Measurements from ENCODE around the gene RGS3.
A peak's percentile ranks its signal among the peaks of the same experiment; 100 is the strongest.

Gene RGS3

GRCh38 chr9:113598883-113599282 lies 135.4 kb downstream of the RGS3 start:
- in situ Hi-C loops (cut with MboI; ENCODE audit: low sequenced_read_pairs): no loop called here
- no peaks in the 10 kb centered on the region; the same call in 1 of the 2 replicates for H3K36me3 ChIP-seq (replicated peaks)
- peaks cover 5% of the 10 kb centered on the region for H3K4me1 ChIP-seq
- no peak for DNase-seq (ENCODE audit: low spot score in 2 of 2)
- H3K4me3 ChIP-seq: no peak overlapping the region
- H3K9me3 ChIP-seq: no peaks in the 10 kb centered on the region
- no peaks in the 10 kb centered on the region for H3K27me3 ChIP-seq (ENCODE audit: low read depth)

- no peaks in the 10 kb centered on the region for H3K9me3 ChIP-seq
- in situ Hi-C loops (cut with MboI; ENCODE audit: low sequenced_read_pairs): no loop called here
- no peak for DNase-seq (ENCODE audit: low spot score in 2 of 2)
- H3K4me1 ChIP-seq: no peaks in the 10 kb centered on the region
- no peaks in the 10 kb centered on the region; the same call in 1 of the 2 replicates for H3K36me3 ChIP-seq (replicated peaks)
- no peaks in the 10 kb centered on the region for H3K27me3 ChIP-seq (ENCODE audit: low read depth)
- H3K4me3 ChIP-seq: no peak overlapping the region
Measured at GRCh38 chr9:113599646-113600022, 136.1 kb downstream of the RGS3 start.

DNA sequence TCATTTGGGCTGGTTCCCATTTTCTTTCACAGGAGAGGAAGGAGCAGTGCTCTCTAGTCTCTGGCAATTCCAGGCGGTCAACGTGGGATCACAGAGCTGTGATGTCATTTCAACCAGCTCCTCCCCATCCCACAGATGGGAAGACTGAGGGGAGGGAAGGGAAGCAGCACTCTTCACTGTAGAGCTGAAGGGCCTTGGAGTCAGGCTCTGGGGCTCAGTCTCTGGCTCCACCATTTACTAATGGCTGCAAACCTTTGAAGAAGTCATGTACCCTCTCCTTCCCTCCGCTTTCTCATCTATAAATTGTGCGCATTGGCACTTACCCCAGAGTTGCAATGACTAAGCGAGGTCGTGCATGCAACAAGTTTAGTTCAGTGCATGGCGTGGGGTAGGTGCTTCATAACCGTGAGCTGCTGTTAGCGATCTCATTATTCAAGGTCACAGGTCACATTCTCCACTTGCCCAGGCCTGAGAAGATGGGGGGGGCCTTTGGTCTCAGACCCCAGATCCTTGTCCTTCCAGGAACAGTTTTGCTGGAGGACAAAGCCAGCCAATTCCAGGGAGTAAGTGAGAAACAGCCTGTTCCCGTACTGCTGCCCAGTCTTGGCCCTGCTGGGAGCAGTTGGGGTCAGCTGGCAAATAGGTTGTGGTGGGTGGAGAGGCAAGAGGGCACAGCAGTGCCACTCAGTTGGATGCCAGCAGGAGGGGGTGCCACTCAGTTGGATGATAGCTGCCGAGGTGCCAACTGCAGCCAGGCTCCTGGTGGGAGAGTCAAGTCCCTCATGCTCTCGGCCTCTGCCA lies 136.7 kb downstream of the RGS3 start:
- no peak for DNase-seq (ENCODE audit: low spot score in 2 of 2)
- H3K27me3 ChIP-seq (ENCODE audit: low read depth): no peaks in the 10 kb centered on the region
- in situ Hi-C loops (cut with MboI; ENCODE audit: low sequenced_read_pairs): no loop called here

DNA sequence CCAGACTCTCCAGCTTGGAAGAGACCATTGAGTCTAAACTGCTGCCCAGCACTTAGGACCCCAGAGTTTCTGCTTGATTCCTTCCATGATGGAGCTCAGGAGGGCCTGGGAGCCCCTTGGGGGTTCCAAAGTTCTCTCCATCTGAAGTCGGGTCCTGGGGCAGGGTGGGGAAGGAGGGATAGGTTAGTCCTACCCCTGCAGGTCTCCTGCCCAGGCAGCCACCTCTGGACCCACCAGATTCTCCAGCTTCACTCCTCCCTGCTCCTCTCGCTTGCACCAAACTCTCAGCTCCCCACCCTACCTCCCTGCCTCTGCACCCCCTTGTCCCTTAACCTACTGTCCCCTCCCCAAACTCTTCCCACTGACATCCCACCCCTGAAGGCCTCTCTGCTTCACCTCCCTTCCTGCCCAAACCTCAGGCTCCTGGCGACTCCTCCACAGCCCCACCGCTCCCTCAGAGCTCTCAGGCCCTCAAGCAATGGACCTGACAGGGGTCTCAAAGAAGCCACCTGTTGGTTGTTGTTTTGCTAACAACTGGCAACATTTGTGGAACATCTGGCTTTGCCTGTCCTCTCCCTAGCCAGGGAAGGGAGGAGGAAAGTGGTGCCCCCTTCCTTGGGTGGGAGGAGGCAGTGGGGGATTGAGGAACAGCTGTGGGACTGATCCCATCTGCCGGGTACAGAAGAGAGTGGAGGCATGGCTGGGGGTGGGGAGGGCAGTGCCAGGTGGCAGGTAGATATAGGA lies 137.5 kb downstream of the RGS3 start:
- H3K36me3 ChIP-seq (replicated peaks): no peaks in the 10 kb centered on the region; the same call in 1 of the 2 replicates
- no peaks in the 10 kb centered on the region for H3K27me3 ChIP-seq (ENCODE audit: low read depth)
- no peak overlapping the region for H3K4me3 ChIP-seq
- no peaks in the 10 kb centered on the region for H3K4me1 ChIP-seq
- in situ Hi-C loops (cut with MboI; ENCODE audit: low sequenced_read_pairs): no loop called here
- H3K9me3 ChIP-seq: no peaks in the 10 kb centered on the region
- DNase-seq (ENCODE audit: low spot score in 2 of 2): no peak

More for the DNA sequence above, 136.7 kb downstream of the RGS3 start:
- H3K36me3 ChIP-seq (replicated peaks): no peaks in the 10 kb centered on the region; the same call in 1 of the 2 replicates
- H3K9me3 ChIP-seq: no peaks in the 10 kb centered on the region
- no peaks in the 10 kb centered on the region for H3K4me1 ChIP-seq
- H3K4me3 ChIP-seq: no peak overlapping the region

- H3K4me3 ChIP-seq: no peak overlapping the region
- no peak for DNase-seq (ENCODE audit: low spot score in 2 of 2)
- no peaks in the 10 kb centered on the region for H3K4me1 ChIP-seq
Measured at GRCh38 chr9:113601656-113602055, 138.1 kb downstream of the RGS3 start.

DNA sequence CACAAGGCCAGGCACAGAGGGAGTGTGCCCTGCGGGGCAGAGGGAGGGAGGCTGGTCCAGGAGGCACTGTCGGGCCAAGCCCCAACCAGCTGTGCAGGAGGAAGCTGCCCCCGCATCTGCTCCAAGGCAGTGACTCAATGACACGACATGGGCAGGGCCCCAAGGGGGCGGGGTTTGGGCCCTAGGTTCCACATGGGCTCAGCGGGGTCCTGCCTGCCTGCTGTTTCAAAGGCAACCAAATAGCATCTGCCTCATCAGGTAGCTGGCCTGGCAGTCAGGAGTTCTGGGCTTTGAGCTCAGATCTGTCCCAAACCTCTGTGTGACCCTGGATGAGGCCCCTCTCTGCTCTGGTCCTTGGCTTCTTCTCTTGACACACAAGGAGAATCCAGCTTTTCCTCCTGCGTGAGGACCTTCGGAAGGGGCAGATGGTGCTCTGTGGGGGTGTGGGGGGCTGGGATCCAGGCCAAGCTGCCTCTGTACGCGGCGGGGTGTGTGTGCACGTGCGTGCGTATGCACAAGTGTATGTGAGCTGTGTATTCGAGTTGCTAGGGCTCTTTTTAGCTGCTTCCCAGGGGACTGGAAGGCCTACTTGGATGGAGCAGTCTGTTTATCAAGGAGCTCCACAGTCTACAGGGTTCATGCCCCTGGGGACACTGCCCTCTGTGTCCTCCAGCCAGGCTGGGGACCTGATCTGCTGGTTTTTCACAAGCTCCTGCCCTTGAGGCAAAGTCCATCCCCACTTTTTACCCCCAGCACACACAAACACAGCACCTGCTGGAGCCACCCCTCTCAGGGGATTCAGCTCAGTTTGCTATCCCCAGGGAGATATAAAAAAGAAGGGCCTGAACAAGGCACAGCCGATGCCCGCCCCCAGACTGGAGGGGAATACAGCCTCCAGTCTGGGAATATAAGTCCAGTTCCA lies 138.9 kb downstream of the RGS3 start:
- DNase-seq (ENCODE audit: low spot score in 2 of 2): peak in 1 of 2 experiments; percentile 53
- in situ Hi-C loops (cut with MboI; ENCODE audit: low sequenced_read_pairs): no loop called here
- Histone ChIP-seq H3K36me3 (replicated peaks) (no peaks in the 10 kb centered on the region), H3K4me3 (no peak overlapping the region), H3K27me3 (ENCODE audit: low read depth) (no peaks in the 10 kb centered on the region), H3K4me1 (no peaks in the 10 kb centered on the region), H3K9me3 (no peaks in the 10 kb centered on the region)

More at GRCh38 chr9:113601656-113602055, 138.1 kb downstream of the RGS3 start:
- in situ Hi-C loops (cut with MboI; ENCODE audit: low sequenced_read_pairs): no loop called here
- Histone ChIP-seq H3K36me3 (replicated peaks) (no peaks in the 10 kb centered on the region; the same call in 1 of the 2 replicates), H3K27me3 (ENCODE audit: low read depth) (no peaks in the 10 kb centered on the region), H3K9me3 (no peaks in the 10 kb centered on the region)

GRCh38 chr9:113603048-113603375 lies 139.5 kb downstream of the RGS3 start:
- no peaks in the 10 kb centered on the region for H3K27me3 ChIP-seq (ENCODE audit: low read depth)
- in situ Hi-C loops (cut with MboI; ENCODE audit: low sequenced_read_pairs): no loop called here
- no peaks in the 10 kb centered on the region for H3K9me3 ChIP-seq
- no peak for DNase-seq (ENCODE audit: low spot score in 2 of 2)
- H3K36me3 ChIP-seq (replicated peaks): no peaks in the 10 kb centered on the region
- no peaks in the 10 kb centered on the region for H3K4me1 ChIP-seq
- no peak overlapping the region for H3K4me3 ChIP-seq

DNA sequence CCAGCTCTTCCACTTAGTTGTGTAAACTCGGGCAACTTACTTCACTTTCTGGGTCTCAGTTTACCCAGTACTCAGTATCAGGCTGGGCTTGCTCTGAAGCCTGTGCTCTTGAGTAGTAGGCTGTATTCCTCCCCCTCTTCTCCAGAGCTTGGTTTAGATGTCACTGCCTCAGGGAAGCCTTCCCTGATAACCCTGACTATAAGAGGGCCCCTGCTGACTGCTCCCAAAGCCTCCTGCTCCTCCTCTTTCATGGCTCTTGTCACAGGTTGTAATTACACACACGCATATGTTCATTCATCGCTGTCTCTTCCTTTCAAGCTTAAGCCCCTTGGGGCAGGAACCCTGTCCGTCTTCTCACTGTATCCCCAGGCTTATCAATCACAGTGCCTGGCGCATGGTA lies 140.2 kb downstream of the RGS3 start:
- no peak overlapping the region for H3K4me3 ChIP-seq
- no peaks in the 10 kb centered on the region for H3K9me3 ChIP-seq
- in situ Hi-C loops (cut with MboI; ENCODE audit: low sequenced_read_pairs): no loop called here
- H3K27me3 ChIP-seq (ENCODE audit: low read depth): no peaks in the 10 kb centered on the region
- H3K36me3 ChIP-seq (replicated peaks): no peaks in the 10 kb centered on the region
- DNase-seq (ENCODE audit: low spot score in 2 of 2): no peak
- no peaks in the 10 kb centered on the region for H3K4me1 ChIP-seq

GRCh38 chr9:113604393-113604792 lies 140.9 kb downstream of the RGS3 start:
- no peaks in the 10 kb centered on the region for H3K9me3 ChIP-seq
- in situ Hi-C loops (cut with MboI; ENCODE audit: low sequenced_read_pairs): no loop called here
- H3K4me1 ChIP-seq: no peaks in the 10 kb centered on the region

DNA sequence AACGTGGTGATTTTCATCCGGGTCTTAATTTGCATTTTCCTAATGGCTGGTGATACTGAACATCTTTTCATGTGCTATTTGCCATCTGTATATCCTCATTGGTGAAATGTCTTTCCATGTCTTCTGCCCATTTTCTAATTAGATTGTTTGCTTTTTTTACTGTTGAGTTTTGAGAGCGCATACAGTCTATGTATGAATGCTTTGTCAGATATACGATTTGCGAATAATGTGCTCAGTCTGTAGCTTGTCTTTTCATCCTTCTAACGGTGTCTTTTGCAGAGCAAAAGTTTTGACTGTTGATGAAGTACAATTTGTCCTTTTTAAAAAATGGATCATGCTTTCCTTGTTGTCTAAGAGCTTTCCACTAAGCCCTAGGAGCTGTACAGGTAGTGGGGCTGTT lies 143.0 kb downstream of the RGS3 start:
- Histone ChIP-seq H3K27me3 (ENCODE audit: low read depth) (no peaks in the 10 kb centered on the region), H3K9me3 (no peaks in the 10 kb centered on the region), H3K4me3 (no peak overlapping the region), H3K4me1 (no peaks in the 10 kb centered on the region), H3K36me3 (replicated peaks) (no peaks in the 10 kb centered on the region)
- no peak for DNase-seq (ENCODE audit: low spot score in 2 of 2)
- in situ Hi-C loops (cut with MboI; ENCODE audit: low sequenced_read_pairs): no loop called here

More at GRCh38 chr9:113604393-113604792, 140.9 kb downstream of the RGS3 start:
- Histone ChIP-seq H3K27me3 (ENCODE audit: low read depth) (no peaks in the 10 kb centered on the region), H3K36me3 (replicated peaks) (no peaks in the 10 kb centered on the region), H3K4me3 (no peak overlapping the region)
- no peak for DNase-seq (ENCODE audit: low spot score in 2 of 2)

DNA sequence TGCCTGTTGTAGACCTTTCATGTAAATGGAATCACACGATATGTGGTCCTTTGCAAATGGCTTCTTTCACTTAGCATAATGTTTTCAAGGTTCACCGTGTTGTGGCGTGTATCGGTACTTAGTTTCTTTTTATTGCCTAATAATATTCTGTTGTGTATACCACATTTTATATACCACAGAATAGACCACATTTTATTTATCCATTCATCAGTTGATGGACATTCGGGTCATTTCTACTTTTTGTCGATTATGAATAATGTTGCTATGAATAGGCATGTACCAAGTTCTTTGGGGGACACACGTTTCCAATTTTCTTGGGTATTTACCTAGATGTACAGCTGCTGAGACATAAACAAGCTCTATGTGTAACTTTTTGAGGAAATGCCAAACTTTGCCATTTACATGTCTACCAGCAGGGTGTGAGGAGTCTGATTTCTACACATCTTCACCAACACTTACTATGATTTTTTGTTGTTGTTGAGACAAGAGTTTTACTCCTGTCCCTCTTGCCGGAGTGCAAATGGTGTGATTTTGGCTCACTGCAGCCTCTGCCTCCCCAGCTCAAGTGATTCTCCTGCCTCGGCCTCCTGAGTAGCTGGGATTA lies 144.7 kb downstream of the RGS3 start:
- in situ Hi-C loops (cut with MboI; ENCODE audit: low sequenced_read_pairs): no loop called here
- DNase-seq (ENCODE audit: low spot score in 2 of 2): no peak
- Histone ChIP-seq H3K9me3 (no peaks in the 10 kb centered on the region), H3K4me1 (no peaks in the 10 kb centered on the region), H3K4me3 (no peak overlapping the region), H3K36me3 (replicated peaks) (no peaks in the 10 kb centered on the region), H3K27me3 (ENCODE audit: low read depth) (no peaks in the 10 kb centered on the region)

GRCh38 chr9:113609562-113610318 lies 146.2 kb downstream of the RGS3 start:
- Histone ChIP-seq H3K36me3 (replicated peaks) (no peaks in the 10 kb centered on the region), H3K4me3 (no peak overlapping the region), H3K9me3 (no peaks in the 10 kb centered on the region), H3K27me3 (ENCODE audit: low read depth) (no peaks in the 10 kb centered on the region; the same call in 1 of the 2 replicates), H3K4me1 (no peaks in the 10 kb centered on the region)
- in situ Hi-C loops (cut with MboI; ENCODE audit: low sequenced_read_pairs): no loop called here
- DNase-seq (ENCODE audit: low spot score in 2 of 2): no peak

Data from HAP-1 (cell line).